EH (cell line): ENCODE measurements around the gene MBNL2.

Source experiments
- DNase-seq: peaks from one replicate; pipeline ENCODE4 v3.0.0-alpha.2; 2015; ENCODE audit warnings: low read depth

The MBNL2 gene

GRCh38 chr13:97253581-97254293, 31.6 kb downstream of the MBNL2 start:
- no peak for DNase-seq

- DNase-seq, result peak; percentile 65
Observed at GRCh38 chr13:97254816-97255215, 32.7 kb downstream of the MBNL2 start.

- peak; percentile 22 for DNase-seq
Observed at GRCh38 chr13:97255515-97256021, 33.4 kb downstream of the MBNL2 start.

- DNase-seq, result peak; percentile 95
Observed at GRCh38 chr13:97256343-97256783, 34.2 kb downstream of the MBNL2 start.

GRCh38 chr13:97257228-97257755, 35.2 kb downstream of the MBNL2 start:
- no peak for DNase-seq

GRCh38 chr13:97257800-97258799, 36.0 kb downstream of the MBNL2 start:
- DNase-seq, result peak; percentile 86

- DNase-seq, result peak; percentile 87
Observed at GRCh38 chr13:97258801-97259200, 36.7 kb downstream of the MBNL2 start.

GRCh38 chr13:97259410-97259797, 37.3 kb downstream of the MBNL2 start:
- DNase-seq, result no peak

GRCh38 chr13:97259798-97260714, 37.9 kb downstream of the MBNL2 start:
- peak; percentile 81 for DNase-seq

- no peak for DNase-seq
Observed at GRCh38 chr13:97261254-97262005, 39.3 kb downstream of the MBNL2 start.

GRCh38 chr13:97262058-97262457, 39.9 kb downstream of the MBNL2 start:
- DNase-seq, result no peak

- DNase-seq, result no peak
Observed at GRCh38 chr13:97263160-97263559, 41.0 kb downstream of the MBNL2 start.

- no peak for DNase-seq
Observed at GRCh38 chr13:97264663-97265062, 42.5 kb downstream of the MBNL2 start.

GRCh38 chr13:97266332-97266731, 44.2 kb downstream of the MBNL2 start:
- DNase-seq, result no peak

GRCh38 chr13:97266772-97267417, 44.8 kb downstream of the MBNL2 start:
- DNase-seq, result peak; percentile 60

GRCh38 chr13:97267418-97268059, 45.4 kb downstream of the MBNL2 start:
- peak; percentile 15 for DNase-seq

GRCh38 chr13:97268772-97269171, 46.6 kb downstream of the MBNL2 start:
- DNase-seq, result no peak

- no peak for DNase-seq
Observed at GRCh38 chr13:97269603-97270002, 47.5 kb downstream of the MBNL2 start.

- DNase-seq, result no peak
Observed at GRCh38 chr13:97272526-97272925, 50.4 kb downstream of the MBNL2 start.
